ENCODE data around the gene SIGLECL1. TPM values are rescaled to one million over a fixed set of nuclear protein-coding genes. Genes with fewer than 3 reads are reported as not detected.

SIGLECL1 gene
- polyA plus RNA-seq, 1 donor from 2014 or later: not detected

DNA sequence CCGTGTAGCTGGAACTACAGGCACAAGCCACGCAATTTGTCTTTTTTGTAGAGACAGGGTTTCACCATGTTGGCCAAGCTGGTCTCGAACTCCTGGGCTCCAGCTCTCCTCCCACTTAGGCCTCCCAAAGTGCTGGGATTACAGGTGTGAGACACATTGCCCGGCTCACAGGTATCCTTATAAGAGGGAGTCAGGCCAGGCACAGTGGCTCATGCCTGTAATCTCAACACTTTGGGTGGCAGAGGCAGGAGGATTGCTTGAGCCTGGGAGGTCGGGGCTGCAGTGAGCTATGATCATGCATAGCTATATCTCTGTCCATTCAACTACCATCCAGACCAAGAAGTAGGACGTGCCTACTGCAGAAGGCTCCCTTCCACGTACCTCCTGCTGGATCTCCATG lies 50.4 kb downstream of the SIGLECL1 start:
- peak overlapping the region in 1 of 4 donors; percentile 67 for H3K4me3 Mint-ChIP-seq
- no peaks in the 10 kb centered on the region for H3K4me1 Mint-ChIP-seq
- peaks cover 7% of the 10 kb centered on the region for H3K27me3 Mint-ChIP-seq
- peaks cover 2% of the 10 kb centered on the region for H3K36me3 Mint-ChIP-seq
- H3K27ac Mint-ChIP-seq: no peak overlapping the region
- peaks cover 2 to 31% (median 23%) of the 10 kb centered on the region in 3 donors for H3K9me3 Mint-ChIP-seq

DNA sequence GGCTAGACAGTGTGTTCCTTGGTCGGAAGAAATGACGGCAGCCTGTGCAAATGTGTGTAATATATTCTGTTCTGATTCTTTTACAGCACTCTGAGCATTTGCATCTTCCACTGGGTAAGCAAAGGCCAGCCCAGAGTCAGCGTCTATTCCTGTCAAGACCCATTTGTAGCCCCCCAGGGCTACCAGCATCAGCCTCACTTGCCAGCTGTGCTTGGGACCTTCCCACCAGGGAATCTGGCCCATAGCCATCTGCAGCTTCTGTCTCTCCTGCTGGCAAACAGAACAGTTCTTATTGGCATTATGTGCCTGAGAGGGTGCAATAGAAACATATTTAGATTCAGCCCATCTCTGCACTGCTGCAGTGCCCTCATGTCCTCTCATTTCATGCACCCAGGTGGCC lies 54.6 kb downstream of the SIGLECL1 start:
- Mint-ChIP-seq H3K4me3 (peak overlapping the region in 1 of 4 donors; percentile 6), H3K36me3 (peaks cover 4% of the 10 kb centered on the region), H3K9me3 (peaks cover 7 to 54% (median 28%) of the 10 kb centered on the region in 3 donors), H3K27ac (no peak overlapping the region), H3K27me3 (peaks cover 24% of the 10 kb centered on the region), H3K4me1 (no peaks in the 10 kb centered on the region)

DNA sequence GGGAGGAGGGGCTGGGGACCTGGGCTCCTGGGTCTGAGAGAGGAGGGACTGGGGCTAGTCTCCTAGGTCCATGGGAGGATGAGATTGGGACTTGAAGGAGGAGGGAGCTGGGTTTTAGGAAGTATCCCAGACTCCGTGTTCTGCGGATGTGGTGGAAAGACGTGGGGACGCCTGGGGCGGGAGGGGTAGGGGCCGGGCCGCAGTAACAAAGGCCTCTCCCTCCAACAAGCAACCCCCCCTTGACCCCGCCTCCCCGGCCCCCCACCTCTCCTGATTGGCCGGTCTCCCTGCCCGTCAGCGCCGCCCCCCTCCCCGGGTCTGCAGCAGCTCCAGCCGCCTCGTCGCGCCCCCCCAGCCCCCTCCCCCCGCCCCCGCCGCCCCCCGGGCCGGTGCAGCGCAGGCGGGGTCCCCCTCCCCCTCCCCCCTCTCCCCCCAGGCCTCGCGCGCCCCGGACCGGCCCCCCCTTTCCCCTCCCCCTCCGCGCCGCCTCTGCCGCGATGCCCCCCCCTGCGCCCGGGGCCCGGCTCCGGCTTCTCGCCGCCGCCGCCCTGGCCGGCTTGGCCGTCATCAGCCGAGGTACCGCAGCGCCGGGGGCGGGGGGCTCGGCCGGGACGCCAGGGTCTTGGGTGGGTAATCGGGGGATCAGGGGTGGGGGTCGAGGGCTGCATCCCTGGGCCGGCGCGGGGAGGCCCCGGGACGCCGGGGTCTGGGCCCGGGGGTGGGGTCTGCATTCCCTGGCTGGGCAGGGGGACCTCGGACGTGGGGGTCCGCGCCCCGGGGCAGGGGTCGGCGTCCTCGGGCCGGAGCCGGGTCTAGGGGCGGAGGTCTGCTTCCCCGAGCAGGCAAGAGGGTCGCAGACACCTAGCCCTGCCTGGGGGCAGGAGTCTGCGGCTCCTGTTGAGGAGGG lies 60.7 kb downstream of the SIGLECL1 start, which contains the start of gene IGLON5:
Gene IGLON5, plus strand, starts transcription at position 294 of the 907 bp plus-strand sequence. Its CDS starts 204 bp downstream, at position 498.
- H3K27ac Mint-ChIP-seq: no peak within 1 kb of the TSS
- peaks cover 28% of the 10 kb centered on the region for H3K27me3 Mint-ChIP-seq
- H3K4me1 Mint-ChIP-seq: peaks cover 0 to 8% (median 0%) of the 10 kb centered on the region in 3 donors
- H3K4me3 Mint-ChIP-seq: no peak within 1 kb of the TSS
- peaks cover 6% of the 10 kb centered on the region for H3K36me3 Mint-ChIP-seq
- H3K9me3 Mint-ChIP-seq: peaks cover 8 to 25% (median 9%) of the 10 kb centered on the region in 3 donors

DNA sequence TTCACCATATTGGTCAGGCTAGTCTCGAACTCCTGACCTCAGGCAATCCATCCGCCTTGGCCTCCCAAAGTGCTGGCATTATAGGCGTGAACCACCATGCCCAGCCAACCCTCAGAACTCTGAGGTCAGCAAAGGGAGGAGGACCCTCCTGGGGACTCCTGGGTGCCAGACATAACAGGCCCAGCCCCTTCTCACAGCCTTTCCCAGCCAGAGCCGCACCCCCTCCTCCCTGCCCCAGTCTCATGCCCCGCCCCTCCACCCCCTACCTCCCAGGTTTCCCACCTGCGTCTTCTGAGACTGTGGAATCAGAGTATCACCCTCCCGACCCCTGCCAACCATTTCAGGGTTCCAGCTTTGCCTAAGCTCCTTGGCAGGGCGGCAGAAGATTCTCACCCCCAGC lies 65.8 kb downstream of the SIGLECL1 start:
- no peak overlapping the region for H3K4me3 Mint-ChIP-seq
- H3K36me3 Mint-ChIP-seq: peaks cover 5% of the 10 kb centered on the region
- H3K27ac Mint-ChIP-seq: no peak overlapping the region
- H3K9me3 Mint-ChIP-seq: peaks cover 4 to 7% (median 5%) of the 10 kb centered on the region in 3 donors
- peaks cover 0 to 8% (median 0%) of the 10 kb centered on the region in 3 donors for H3K4me1 Mint-ChIP-seq
- H3K27me3 Mint-ChIP-seq: peaks cover 9% of the 10 kb centered on the region

DNA sequence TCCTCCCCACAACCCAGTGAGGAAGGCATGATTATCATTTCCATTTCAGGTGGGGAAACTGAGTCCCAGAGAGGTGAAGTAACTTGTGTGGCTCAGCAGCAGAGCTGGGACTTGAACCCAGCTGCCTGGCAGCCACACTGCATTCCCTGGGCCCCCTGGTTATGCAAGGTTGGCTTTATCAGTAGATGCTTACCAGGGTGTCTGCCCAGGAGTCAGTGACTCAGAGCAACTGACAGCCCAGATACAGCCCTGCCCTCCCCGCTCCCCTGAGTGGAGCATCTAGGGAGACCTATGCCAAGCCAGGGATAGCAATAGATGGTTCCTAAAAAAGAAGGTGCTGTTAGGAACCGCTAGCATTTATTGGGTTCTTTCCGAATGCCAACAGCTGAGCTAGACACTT lies 66.5 kb downstream of the SIGLECL1 start:
- peaks cover 0 to 8% (median 0%) of the 10 kb centered on the region in 3 donors for H3K4me1 Mint-ChIP-seq
- H3K27ac Mint-ChIP-seq: no peak overlapping the region
- H3K4me3 Mint-ChIP-seq: no peak overlapping the region
- peaks cover 4 to 7% (median 5%) of the 10 kb centered on the region in 3 donors for H3K9me3 Mint-ChIP-seq
- peaks cover 5% of the 10 kb centered on the region for H3K36me3 Mint-ChIP-seq
- H3K27me3 Mint-ChIP-seq: peaks cover 8% of the 10 kb centered on the region

DNA sequence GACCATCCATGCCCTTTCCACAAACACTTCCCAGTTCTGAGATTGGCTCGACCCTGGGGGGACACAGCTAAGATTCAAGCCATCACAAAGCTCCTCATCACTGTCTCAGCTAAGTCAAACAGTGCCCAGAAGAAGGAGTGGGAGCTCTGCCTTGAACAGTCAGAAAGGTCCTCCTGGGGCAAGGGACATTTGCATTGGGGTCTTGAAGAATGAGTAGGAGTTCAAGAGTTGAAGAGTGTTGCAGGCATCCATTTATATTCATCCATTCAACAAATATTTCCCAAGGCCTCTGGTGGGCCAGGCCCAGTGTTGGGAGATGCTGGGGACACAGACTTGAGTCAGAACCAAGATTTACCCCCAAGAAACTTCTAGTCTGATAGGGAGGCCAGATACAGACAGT lies 67.1 kb downstream of the SIGLECL1 start:
- Mint-ChIP-seq H3K27ac (peak overlapping the region in 1 of 3 donors; percentile 10), H3K9me3 (peaks cover 4 to 7% (median 5%) of the 10 kb centered on the region in 3 donors), H3K4me3 (no peak overlapping the region), H3K4me1 (peaks cover 0 to 8% (median 0%) of the 10 kb centered on the region in 3 donors), H3K36me3 (peaks cover 5% of the 10 kb centered on the region), H3K27me3 (peaks cover 8% of the 10 kb centered on the region)

Other genes with a start within 250 kb of the SIGLECL1 start
- gene KLK8, start 249.5 kb upstream of the SIGLECL1 start, polyA plus RNA-seq: not detected
- gene KLK10, start 231.4 kb upstream of the SIGLECL1 start, polyA plus RNA-seq: not detected
- gene KLK11, start 224.5 kb upstream of the SIGLECL1 start, polyA plus RNA-seq: not detected
- not detected for gene KLK12, start 216.1 kb upstream of the SIGLECL1 start, polyA plus RNA-seq
- not detected for gene KLK13, start 186.0 kb upstream of the SIGLECL1 start, polyA plus RNA-seq
- not detected for gene KLK14, start 168.2 kb upstream of the SIGLECL1 start, polyA plus RNA-seq
- gene CTU1, start 142.7 kb upstream of the SIGLECL1 start, polyA plus RNA-seq: 2.8 TPM
- 0.21 TPM for gene SIGLEC9, start 126.2 kb upstream of the SIGLECL1 start, polyA plus RNA-seq
- gene SIGLEC7, start 108.8 kb upstream of the SIGLECL1 start, polyA plus RNA-seq: not detected
- 0.55 TPM for gene CD33, start 26.0 kb upstream of the SIGLECL1 start, polyA plus RNA-seq
- not detected for gene IGLON5, start 60.6 kb downstream of the SIGLECL1 start, polyA plus RNA-seq
- 1.5 TPM for gene VSIG10L, start 91.1 kb downstream of the SIGLECL1 start, polyA plus RNA-seq
- 91.4 TPM for gene ETFB, start 115.3 kb downstream of the SIGLECL1 start, polyA plus RNA-seq
- gene CLDND2, start 117.9 kb downstream of the SIGLECL1 start, polyA plus RNA-seq: not detected
- 66.0 TPM for gene NKG7, start 121.6 kb downstream of the SIGLECL1 start, polyA plus RNA-seq
- 0.24 TPM for gene LIM2, start 136.9 kb downstream of the SIGLECL1 start, polyA plus RNA-seq
- not detected for gene C19orf84, start 139.5 kb downstream of the SIGLECL1 start, polyA plus RNA-seq
- 83.2 TPM for gene SIGLEC10, start 166.6 kb downstream of the SIGLECL1 start, polyA plus RNA-seq
- gene SIGLEC8, start 207.4 kb downstream of the SIGLECL1 start, polyA plus RNA-seq: not detected
- not detected for gene CEACAM18, start 227.5 kb downstream of the SIGLECL1 start, polyA plus RNA-seq

Data from IgD-negative memory B cell (primary cell).